ENCODE data around the gene C1QL4.

DNA sequence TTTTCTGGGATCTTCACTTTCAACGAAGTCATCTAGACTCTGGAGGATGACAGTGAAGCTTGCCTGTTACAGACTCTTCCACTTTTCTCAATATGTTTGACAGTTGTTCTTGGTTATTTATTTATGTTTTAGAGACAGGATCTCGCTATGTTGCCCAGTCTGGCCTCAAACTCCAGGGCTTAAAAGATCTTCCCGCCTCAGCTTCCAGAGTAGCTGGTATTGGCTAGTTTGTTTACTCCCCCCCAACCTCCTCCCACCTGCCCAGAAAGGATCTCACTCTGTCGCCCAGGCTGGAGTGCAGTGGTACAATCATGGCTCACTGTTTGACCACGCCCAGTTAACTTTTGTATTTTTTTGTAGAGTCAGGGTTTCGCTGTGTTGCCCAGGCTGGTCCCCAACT lies 33.6 kb upstream of the C1QL4 start:
- TF ChIP-seq, protein P1, sequence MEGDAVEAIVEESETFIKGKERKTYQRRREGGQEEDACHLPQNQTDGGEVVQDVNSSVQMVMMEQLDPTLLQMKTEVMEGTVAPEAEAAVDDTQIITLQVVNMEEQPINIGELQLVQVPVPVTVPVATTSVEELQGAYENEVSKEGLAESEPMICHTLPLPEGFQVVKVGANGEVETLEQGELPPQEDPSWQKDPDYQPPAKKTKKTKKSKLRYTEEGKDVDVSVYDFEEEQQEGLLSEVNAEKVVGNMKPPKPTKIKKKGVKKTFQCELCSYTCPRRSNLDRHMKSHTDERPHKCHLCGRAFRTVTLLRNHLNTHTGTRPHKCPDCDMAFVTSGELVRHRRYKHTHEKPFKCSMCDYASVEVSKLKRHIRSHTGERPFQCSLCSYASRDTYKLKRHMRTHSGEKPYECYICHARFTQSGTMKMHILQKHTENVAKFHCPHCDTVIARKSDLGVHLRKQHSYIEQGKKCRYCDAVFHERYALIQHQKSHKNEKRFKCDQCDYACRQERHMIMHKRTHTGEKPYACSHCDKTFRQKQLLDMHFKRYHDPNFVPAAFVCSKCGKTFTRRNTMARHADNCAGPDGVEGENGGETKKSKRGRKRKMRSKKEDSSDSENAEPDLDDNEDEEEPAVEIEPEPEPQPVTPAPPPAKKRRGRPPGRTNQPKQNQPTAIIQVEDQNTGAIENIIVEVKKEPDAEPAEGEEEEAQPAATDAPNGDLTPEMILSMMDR (IDR thresholded peaks at IDR 0.05; ENCODE audit: low read depth, low read length) = no peak
- TF ChIP-seq MYC (IDR thresholded peaks at IDR 0.05; ENCODE audit: low read depth, low read length) (no peak), POLR2A (IDR thresholded peaks at IDR 0.05; ENCODE audit: extremely low read depth, insufficient read length) (no peak)
- TF ChIP-seq, protein P2, sequence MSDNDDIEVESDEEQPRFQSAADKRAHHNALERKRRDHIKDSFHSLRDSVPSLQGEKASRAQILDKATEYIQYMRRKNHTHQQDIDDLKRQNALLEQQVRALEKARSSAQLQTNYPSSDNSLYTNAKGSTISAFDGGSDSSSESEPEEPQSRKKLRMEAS (IDR thresholded peaks at IDR 0.05; ENCODE audit: low read depth, low read length) = no peak

Measured in NB4 (cell line).